ENCODE data around the gene TOMM34.
A peak's percentile ranks its signal among the peaks of the same experiment; 100 is the strongest.

Gene TOMM34

DNA sequence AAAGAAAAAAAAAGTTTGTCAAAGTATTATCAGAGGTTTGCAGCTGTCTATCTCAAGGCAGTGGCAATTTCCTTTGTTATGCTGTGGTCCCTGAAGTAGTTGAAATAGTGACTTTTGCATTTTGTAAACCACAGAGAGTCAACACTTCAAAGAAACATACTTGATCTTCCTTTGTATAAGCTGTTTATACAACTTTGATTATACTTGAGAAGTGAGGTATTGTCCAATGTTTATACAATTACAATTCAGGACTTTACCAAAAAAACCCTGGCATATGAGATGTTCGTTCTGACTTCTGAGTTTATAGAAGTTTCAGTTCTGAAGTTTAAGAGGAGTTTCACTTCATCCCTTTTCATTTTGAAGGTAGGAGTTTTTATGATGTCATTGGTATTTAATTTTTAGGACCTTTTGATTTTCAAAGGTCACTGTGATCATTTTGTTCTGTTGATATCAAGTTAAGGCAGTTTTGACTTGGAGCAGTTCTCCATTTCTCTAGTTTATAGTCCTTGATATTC is 10.1 kb upstream of the TOMM34 start:
- TF ChIP-seq, protein P1, sequence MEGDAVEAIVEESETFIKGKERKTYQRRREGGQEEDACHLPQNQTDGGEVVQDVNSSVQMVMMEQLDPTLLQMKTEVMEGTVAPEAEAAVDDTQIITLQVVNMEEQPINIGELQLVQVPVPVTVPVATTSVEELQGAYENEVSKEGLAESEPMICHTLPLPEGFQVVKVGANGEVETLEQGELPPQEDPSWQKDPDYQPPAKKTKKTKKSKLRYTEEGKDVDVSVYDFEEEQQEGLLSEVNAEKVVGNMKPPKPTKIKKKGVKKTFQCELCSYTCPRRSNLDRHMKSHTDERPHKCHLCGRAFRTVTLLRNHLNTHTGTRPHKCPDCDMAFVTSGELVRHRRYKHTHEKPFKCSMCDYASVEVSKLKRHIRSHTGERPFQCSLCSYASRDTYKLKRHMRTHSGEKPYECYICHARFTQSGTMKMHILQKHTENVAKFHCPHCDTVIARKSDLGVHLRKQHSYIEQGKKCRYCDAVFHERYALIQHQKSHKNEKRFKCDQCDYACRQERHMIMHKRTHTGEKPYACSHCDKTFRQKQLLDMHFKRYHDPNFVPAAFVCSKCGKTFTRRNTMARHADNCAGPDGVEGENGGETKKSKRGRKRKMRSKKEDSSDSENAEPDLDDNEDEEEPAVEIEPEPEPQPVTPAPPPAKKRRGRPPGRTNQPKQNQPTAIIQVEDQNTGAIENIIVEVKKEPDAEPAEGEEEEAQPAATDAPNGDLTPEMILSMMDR (IDR thresholded peaks at IDR 0.05; ENCODE audit: low read length, missing control alignments), result no peak
- no peak for DNase-seq (ENCODE audit: low read depth)
- H3K4me3 ChIP-seq (replicated peaks; ENCODE audit: low read depth, low read length), result no peak overlapping the region

DNA sequence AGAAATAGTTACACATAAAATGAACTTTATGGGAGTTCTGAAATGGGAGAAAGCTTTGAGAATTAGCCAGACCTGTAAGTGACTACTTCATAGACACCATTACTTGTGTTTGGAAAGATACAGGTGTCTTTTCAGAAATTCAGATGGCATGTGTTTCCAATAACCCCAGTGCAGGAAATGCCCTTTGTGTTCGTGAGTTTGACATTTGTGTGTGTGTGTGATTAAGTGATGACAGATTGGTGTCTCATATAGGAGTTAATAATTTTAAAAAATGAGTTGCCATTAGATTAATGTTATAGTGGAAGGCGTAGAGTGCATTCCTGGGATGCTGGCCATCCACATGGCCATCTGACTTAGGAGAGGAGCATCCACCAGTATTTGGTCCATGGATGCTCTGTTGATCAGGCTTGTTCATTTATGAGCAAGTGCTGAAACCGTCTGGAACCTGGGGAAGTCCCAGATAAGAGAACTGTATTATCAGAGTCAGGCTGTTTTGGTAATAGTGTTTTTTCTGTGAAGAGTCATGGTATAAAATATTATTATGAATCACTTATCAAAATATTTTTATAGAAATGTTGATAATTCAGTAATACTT is 9.2 kb upstream of the TOMM34 start:
- no peak overlapping the region for H3K4me3 ChIP-seq (replicated peaks; ENCODE audit: low read depth, low read length)
- TF ChIP-seq, protein P1 (IDR thresholded peaks at IDR 0.05; ENCODE audit: low read length, missing control alignments), result no peak
- no peak for DNase-seq (ENCODE audit: low read depth)

- TF ChIP-seq, protein P1 (IDR thresholded peaks at IDR 0.05; ENCODE audit: low read length, missing control alignments), result no peak
- no peak for DNase-seq (ENCODE audit: low read depth)
- H3K4me3 ChIP-seq (replicated peaks; ENCODE audit: low read depth, low read length), result peak overlapping the region; percentile 91
Observed at GRCh38 chr20:44967207-44967807, 7.1 kb upstream of the TOMM34 start.

DNA sequence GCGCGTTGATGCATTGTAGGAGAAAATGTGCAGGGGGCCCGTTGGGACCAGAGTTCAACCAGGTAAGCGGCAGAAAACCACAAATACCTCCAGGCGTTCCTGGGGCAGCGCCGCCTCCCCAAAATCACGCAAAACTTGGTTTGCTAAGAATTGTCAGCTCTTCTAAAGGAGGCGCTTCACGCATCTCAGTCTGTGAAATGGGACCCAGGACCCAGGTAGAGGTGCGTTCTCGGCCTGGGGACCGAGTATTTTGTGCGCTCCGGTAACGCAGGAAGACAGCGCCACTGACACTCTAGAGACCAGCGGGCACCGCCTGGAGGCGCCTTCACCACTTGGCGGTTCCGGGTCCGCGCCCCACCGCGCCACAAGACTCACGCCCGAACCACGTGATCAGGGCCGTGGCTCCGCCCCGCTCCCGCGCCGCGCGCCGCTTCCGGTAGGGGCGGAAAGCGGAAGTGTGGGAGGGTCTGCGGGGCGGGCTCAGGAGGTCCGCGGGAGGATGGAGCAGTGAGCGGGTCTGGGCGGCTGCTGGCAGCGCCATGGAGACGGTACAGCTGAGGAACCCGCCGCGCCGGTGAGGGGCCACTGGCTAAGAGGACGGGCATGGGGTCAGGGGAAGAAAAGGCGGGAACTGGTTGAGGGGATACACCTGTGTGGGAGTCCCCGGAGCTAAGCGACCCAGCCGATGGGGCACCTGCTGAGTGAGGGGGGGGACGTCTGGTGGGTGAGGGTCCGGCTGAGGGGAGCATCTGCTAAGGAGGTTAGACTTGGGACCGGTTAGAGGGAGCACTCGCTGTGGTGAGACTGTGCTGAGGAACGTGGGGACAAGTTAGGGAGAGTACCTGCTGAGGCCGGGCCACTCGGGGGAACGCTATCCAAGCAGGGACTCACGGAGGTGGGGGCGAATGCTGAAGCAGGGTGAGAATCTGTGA is 6.1 kb upstream of the TOMM34 start, which contains the start of gene STK4:
TSS of gene STK4 (plus strand) at position 483 of the 932 bp plus-strand sequence. CDS start at position 540, 57 bp downstream.
- TF ChIP-seq, protein P1 (IDR thresholded peaks at IDR 0.05; ENCODE audit: low read length, missing control alignments), result peak; percentile 41
- H3K4me3 ChIP-seq (replicated peaks; ENCODE audit: low read depth, low read length), result peak within 1 kb of the TSS; percentile 91
- peak; percentile 91 for DNase-seq (ENCODE audit: low read depth)

- TF ChIP-seq, protein P1 (IDR thresholded peaks at IDR 0.05; ENCODE audit: low read length, missing control alignments), result no peak
- H3K4me3 ChIP-seq (replicated peaks; ENCODE audit: low read depth, low read length), result peak overlapping the region; percentile 91
- DNase-seq (ENCODE audit: low read depth), result no peak
Observed at GRCh38 chr20:44965651-44966029, 5.4 kb upstream of the TOMM34 start.

GRCh38 chr20:44963325-44964215 is 3.4 kb upstream of the TOMM34 start:
- TF ChIP-seq, protein P1 (IDR thresholded peaks at IDR 0.05; ENCODE audit: low read length, missing control alignments), result no peak
- no peak overlapping the region for H3K4me3 ChIP-seq (replicated peaks; ENCODE audit: low read depth, low read length)
- no peak for DNase-seq (ENCODE audit: low read depth)

All from fibroblast of pulmonary artery (primary cell).